K562 (cell line): ENCODE results near the gene NDUFAF4. TPM values are rescaled to one million over a fixed set of nuclear protein-coding genes. Genes with fewer than 3 reads are reported as not detected.

Experiments used
- ATAC-seq: fragments of 200-7000 bp; cut with Tn5 transposase; 3 replicates; pipeline ENCODE4 v1.9.1; 2020; ENCODE audit warnings: moderate library complexity
- BruUV-seq: library from RNA; stranded (reverse); fragments of 400-500 nt; replicated peaks from 2 replicates; lab custom pipeline; 2021; lab: Mats Ljungman, UMichigan
- CTCF ChIA-PET: fragments of 300-600 bp; formaldehyde crosslinking; extraction: SDS; loops from one replicate; lab custom pipeline; 2021; ENCODE audit warnings: low intra/inter-chr PET ratio; lab: Yijun Ruan, JAX
- POLR2A ChIA-PET: fragments of 300-600, 350-650 bp; sonication (Branson Sonifier 250); formaldehyde crosslinking; extraction: SDS; loops from one replicate; lab custom pipeline; 2021; ENCODE audit warnings: antibody characterized with exemption, inconsistent platforms; lab: Yijun Ruan, JAX
- DNase-seq, 4 experiments: peaks; one replicate each; pipeline versions ENCODE4 v3.0.0 to v3.0.0-alpha.2; 2011 to 2018; ENCODE audit warnings: low spot score in 3 of 4, mixed read lengths in 3 of 4; ENCODE audit errors: extremely low read depth in 1 of 4
- FAIRE-seq: peaks from 2 replicates; lab custom pipeline; 2011; peaks lifted over from hg19 to GRCh38; lab: Jason Lieb, UNC
- H2AFZ ChIP-seq: 2 replicates; pipeline ENCODE4 v1.6.0; 2011; ENCODE audit warnings: low read depth, low read length, control low read depth, inconsistent platforms
- H3K27ac ChIP-seq: fragments of 200-600 bp; 3 replicates; pipeline ENCODE4 v1.8.0; 2011; ENCODE audit warnings: low read depth, mild to moderate bottlenecking, control low read depth, inconsistent platforms, low read length, moderate library complexity, mixed read lengths; ENCODE audit errors: extremely low read depth
- H3K27me3 ChIP-seq, 2 experiments: fragments of 300-600 bp in 1 of 2; 2 replicates in 1 of 2; 3 replicates in 1 of 2; pipeline versions ENCODE4 v1.6.0 to v1.8.0; 2011; ENCODE audit warnings: inconsistent platforms in 2 of 2, low read length in 2 of 2, mild to moderate bottlenecking in 1 of 2, mixed read lengths in 1 of 2, moderate library complexity in 1 of 2; ENCODE audit not compliant: control insufficient read depth in 2 of 2, insufficient read depth in 2 of 2
- H3K36me3 ChIP-seq: fragments of 300-600 bp; 3 replicates; pipeline ENCODE4 v1.8.0; 2011; ENCODE audit warnings: mild to moderate bottlenecking, low read length, inconsistent platforms; ENCODE audit not compliant: control insufficient read depth, insufficient read depth
- H3K4me1 ChIP-seq, 2 experiments: fragments of 200-600 bp in 1 of 2; replicated peaks in 1 of 2; 2 replicates in 1 of 2; 3 replicates in 1 of 2; pipeline versions ENCODE4 v1.5.1 to v1.8.0; 2011; ENCODE audit warnings: inconsistent platforms in 2 of 2, low read length in 2 of 2, mild to moderate bottlenecking in 1 of 2, mixed read lengths in 1 of 2, moderate library complexity in 1 of 2; ENCODE audit not compliant: control insufficient read depth in 2 of 2, insufficient read depth in 2 of 2
- H3K4me2 ChIP-seq: 2 replicates; pipeline ENCODE4 v1.6.1; 2011; ENCODE audit warnings: low read length, control low read depth, inconsistent platforms, mixed read lengths; ENCODE audit not compliant: insufficient read depth
- H3K4me3 ChIP-seq: fragments of 200-600 bp; sonication (generic), shearing (Covaris generic); 2 replicates; pipeline ENCODE4 v1.5.1; 2016; ENCODE audit warnings: control low read depth, inconsistent platforms
- H3K79me2 ChIP-seq: fragments of 200-600 bp; 3 replicates; pipeline ENCODE4 v1.8.0; 2011; ENCODE audit warnings: low read length, inconsistent platforms; ENCODE audit not compliant: control insufficient read depth, insufficient read depth
- H3K9ac ChIP-seq, 2 experiments: 2 replicates each; pipeline versions ENCODE4 v1.6.0 to v1.6.1; 2011; ENCODE audit warnings: low read depth in 2 of 2, low read length in 2 of 2, control low read depth in 1 of 2, inconsistent platforms in 1 of 2, mild to moderate bottlenecking in 1 of 2, mixed read lengths in 1 of 2; ENCODE audit not compliant: insufficient read depth in 1 of 2
- H3K9me1 ChIP-seq: one replicate; pipeline ENCODE4 v1.6.0; 2011; ENCODE audit warnings: inconsistent platforms, mild to moderate bottlenecking, low read length, moderate library complexity; ENCODE audit not compliant: control insufficient read depth, insufficient read depth
- H3K9me3 ChIP-seq: replicated peaks from 2 replicates; pipeline ENCODE4 v1.5.1; 2011; ENCODE audit warnings: low read depth, low read length, inconsistent platforms; ENCODE audit not compliant: control insufficient read depth, insufficient read depth
- H4K20me1 ChIP-seq: replicated peaks from 2 replicates; pipeline ENCODE4 v1.6.1; 2011; ENCODE audit warnings: low read length, inconsistent platforms, mixed read lengths; ENCODE audit not compliant: control insufficient read depth, insufficient read depth
- CHCHD3 ChIP-seq: fragments of 250-450 bp; sonication (Bioruptor Pico); IDR thresholded peaks from 2 replicates; pipeline ENCODE4 v2.1.2; 2022; ENCODE audit warnings: mild to moderate bottlenecking
- GABPB2 ChIP-seq: fragments of 250-450 bp; sonication (Bioruptor Pico); conservative IDR thresholded peaks from 2 replicates; pipeline ENCODE4 v1.5.1; 2021; ENCODE audit warnings: mild to moderate bottlenecking
- MEF2A ChIP-seq: IDR thresholded peaks from 2 replicates; pipeline ENCODE4 v1.6.1; 2011; ENCODE audit warnings: low read depth, mild to moderate bottlenecking, low read length, moderate library complexity; ENCODE audit not compliant: control insufficient read depth
- MYC ChIP-seq, 2 experiments: fragments of 250-450 bp in 1 of 2; sonication (Bioruptor Pico) in 1 of 2; IDR thresholded peaks; 2 replicates each; pipeline versions ENCODE4 v1.5.1 to v1.6.1; 2012 to 2021; ENCODE audit warnings: low read depth in 2 of 2, borderline replicate concordance in 1 of 2, improper control_type of control experiment in 1 of 2, low read length in 1 of 2, mild to moderate bottlenecking in 1 of 2, moderate library complexity in 1 of 2
- RBM34 ChIP-seq: fragments of 200-400 bp; formaldehyde crosslinking; IDR thresholded peaks from 2 replicates; pipeline ENCODE4 v1.6.1; 2018; ENCODE audit warnings: low read length, borderline replicate concordance; ENCODE audit not compliant: insufficient read depth
- REST ChIP-seq, 2 experiments: fragments of 450-650 bp; formaldehyde crosslinking in 1 of 2; IDR thresholded peaks; 2 replicates each; pipeline versions ENCODE4 v1.4.0 to v1.6.1; 2014 to 2020; ENCODE audit warnings: mild to moderate bottlenecking in 2 of 2, borderline replicate concordance in 1 of 2, low read depth in 1 of 2
- SMARCE1 ChIP-seq: fragments of 450-650 bp; IDR thresholded peaks from 2 replicates; pipeline ENCODE4 v1.7.1; 2016; ENCODE audit warnings: mild to moderate bottlenecking
- SOX6 ChIP-seq: fragments of 450-650 bp; IDR thresholded peaks from 2 replicates; pipeline ENCODE4 v1.6.1; 2014; ENCODE audit warnings: mild to moderate bottlenecking
- VEZF1 ChIP-seq: fragments of 200-800 bp; sonication (Bioruptor generic); IDR thresholded peaks from 2 replicates; pipeline ENCODE4 v1.6.1; 2017; ENCODE audit warnings: missing genetic modification characterization, missing compliant biosample characterization
- ZNF280A ChIP-seq: fragments of 450-650 bp; IDR thresholded peaks from 2 replicates; pipeline ENCODE4 v1.6.1; 2018; ENCODE audit warnings: mild to moderate bottlenecking, low read depth; ENCODE audit not compliant: partially characterized antibody
- ZNF785 ChIP-seq: fragments of 250-450 bp; sonication (Bioruptor Pico); IDR thresholded peaks from 2 replicates; pipeline ENCODE4 v1.4.0; 2020; ENCODE audit warnings: mild to moderate bottlenecking
- ZNF830 ChIP-seq: fragments of 250-450 bp; sonication (Bioruptor Pico); IDR thresholded peaks from 2 replicates; pipeline ENCODE4 v1.5.0; 2021; ENCODE audit warnings: mild to moderate bottlenecking
- in situ Hi-C: fragments of 300-500 bp; cut with MboI; formaldehyde crosslinking; loops from 4 replicates; pipeline ENCODE4 v1.15.0; 2018; ENCODE audit warnings: inconsistent platforms, mixed read lengths
- intact Hi-C: fragments of 100-400 bp; cut with micrococcal nuclease; formaldehyde crosslinking; loops from 2 replicates; pipeline ENCODE4 v1.14.2; 2022
- polyA plus RNA-seq, 8 experiments: library from polyadenylated mRNA; depleted of rRNA in 4 of 8; stranded (reverse) in 5 of 8; unstranded in 3 of 8; fragments of >200 nt; fragmentation: Nextera tagmentation in 2 of 8; fragmentation: Illumina TruSeq in 1 of 8; extraction: Ambion mirVana in 2 of 8; extraction: Trizol in 1 of 8; gene quantifications; 2 replicates each; pipeline versions ENCODE4 v1.2.1 to v1.2.3, GENCODE V29; 2011 to 2014; ENCODE audit warnings: inconsistent platforms in 1 of 8, missing spikeins in 1 of 8
- total RNA-seq, 7 experiments: library from RNA; depleted of rRNA in 6 of 7; stranded (reverse); fragments of >200 nt in 6 of 7; fragmentation: Illumina TruSeq in 2 of 7; extraction: Trizol in 2 of 7; gene quantifications; 2 replicates each; pipeline versions ENCODE4 v1.2.1 to v1.2.3, GENCODE V29; 2011 to 2021; ENCODE audit warnings: low replicate concordance in 1 of 7

NDUFAF4 gene
- total and polyA plus RNA-seq, 9 of the 15 experiments (the other 6 are each of a cell fraction or from before 2014, with no cell fraction given) = 45.0 to 418 (median 136) TPM

GRCh38 chr6:96861588-96861987 is 36.1 kb downstream of the NDUFAF4 start:
- Histone ChIP-seq H3K4me2 (no peak overlapping the region), H3K27me3 (peaks cover 4 to 8% of the 10 kb centered on the region in 2 experiments; a peak in 2 of 5 replicates), H3K4me1 (no peaks in the 10 kb centered on the region), H3K9me3 (no peaks in the 10 kb centered on the region), H3K27ac (no peak overlapping the region), H3K4me3 (no peak overlapping the region), H2AFZ (no peak overlapping the region), H3K9me1 (no peaks in the 10 kb centered on the region), H3K9ac (no peak overlapping the region), H4K20me1 (no peaks in the 10 kb centered on the region), H3K79me2 (no peaks in the 10 kb centered on the region), H3K36me3 (no peaks in the 10 kb centered on the region)
- intact Hi-C loops = no loop called here
- ATAC-seq (no peak), FAIRE-seq (no peak), DNase-seq (no peak)
- POLR2A ChIA-PET = no interaction called here
- CTCF ChIA-PET = no interaction called here
- BruUV-seq = no TSS peak
- in situ Hi-C loops = no loop called here
- TF ChIP-seq MEF2A (no peak), ZNF280A (no peak), MYC (IDR thresholded peaks at IDR 0.05; ENCODE audit: low read depth, low read length) (no peak), MYC (CRISPR knock-in tag; IDR thresholded peaks at IDR 0.05; ENCODE audit: borderline replicate concordance, low read depth) (no peak), ZNF830 (CRISPR knock-in tag) (no peak), CHCHD3 (no peak), ZNF785 (CRISPR knock-in tag) (no peak), SOX6 (no peak), RBM34 (no peak), REST (IDR thresholded peaks at IDR 0.05; ENCODE audit: borderline replicate concordance) (no peak), REST (CRISPR knock-in tag; IDR thresholded peaks at IDR 0.05; ENCODE audit: low read depth) (no peak), VEZF1 (no peak), GABPB2 (CRISPR knock-in tag) (no peak), SMARCE1 (no peak)
